AG04449 (cell line): ENCODE data around the gene NRL.

ENCODE experiments used
- CTCF ChIA-PET: fragments of 350-600 bp; formaldehyde crosslinking; extraction: SDS; loops from one replicate; lab custom pipeline; 2021; ENCODE audit warnings: antibody characterized with exemption; lab: Yijun Ruan, JAX
- POLR2A ChIA-PET: fragments of 400-600, 350-600 bp; formaldehyde crosslinking; extraction: SDS; loops from one replicate; lab custom pipeline; 2020; ENCODE audit warnings: antibody characterized with exemption, inconsistent platforms; lab: Yijun Ruan, JAX
- DNase-seq: peaks from one replicate; pipeline ENCODE4 v3.0.0-alpha.2; 2010; ENCODE audit warnings: low read depth, low spot score
- H3K4me3 ChIP-seq: 2 replicates; pipeline ENCODE4 v1.5.1; 2011; ENCODE audit warnings: low read depth, mild to moderate bottlenecking, control low read depth, low read length
- TF ChIP-seq, protein P1 (sequence below): IDR thresholded peaks from one replicate; pipeline ENCODE4 v1.5.1; 2011; ENCODE audit warnings: mild to moderate bottlenecking, moderate library complexity, low read length, control low read depth, inconsistent platforms; ENCODE audit not compliant: insufficient read depth; ENCODE audit errors: missing control alignments

NRL gene

DNA sequence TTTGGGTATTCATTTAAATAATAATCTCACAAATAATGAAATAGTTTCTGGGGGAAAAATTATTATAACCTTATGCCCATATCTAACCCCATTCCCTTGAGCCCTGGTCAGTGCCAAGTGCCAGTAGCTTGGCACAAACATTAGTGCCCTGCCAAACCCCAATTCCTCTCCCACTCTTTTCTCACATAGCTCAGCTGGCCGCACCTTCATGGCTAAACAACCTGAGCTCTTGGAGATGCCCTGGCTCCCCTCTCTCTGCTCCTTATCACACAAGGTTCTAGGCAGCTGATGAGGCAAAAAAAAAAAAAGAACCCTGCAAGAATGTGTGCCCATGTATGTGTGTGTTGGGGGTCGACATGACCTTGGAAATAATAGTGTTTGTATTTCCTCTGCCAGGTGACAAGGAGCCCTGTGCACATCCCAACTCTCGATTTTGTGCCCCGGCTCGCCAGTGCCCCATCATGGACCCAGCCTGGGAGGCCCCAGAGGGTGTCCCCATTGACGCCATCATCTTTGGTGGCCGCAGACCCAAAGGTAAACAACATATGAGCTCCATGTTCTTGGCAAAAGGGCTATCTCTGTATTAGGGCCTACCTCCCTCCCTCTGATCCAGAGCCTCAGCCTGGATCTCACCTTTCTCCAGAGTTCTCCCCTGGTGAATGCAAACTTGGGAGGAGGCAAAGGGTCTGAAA lies 12.2 kb downstream of the NRL start:
- ChIA-PET CTCF (interaction anchor here (0.9 to 1.5 kb wide), 6 partner anchors 8 to 195 kb away, joined by 3 to 10 read pairs (median 3); partner anchors contain the start of gene IRF9), POLR2A (interaction anchor here (0.7 to 3.0 kb wide), 4 partner anchors 8 to 33 kb away, joined by 3 to 15 read pairs (median 4); partner anchors contain the start of genes DCAF11, NRL and PCK2)
- TF ChIP-seq, protein P1, sequence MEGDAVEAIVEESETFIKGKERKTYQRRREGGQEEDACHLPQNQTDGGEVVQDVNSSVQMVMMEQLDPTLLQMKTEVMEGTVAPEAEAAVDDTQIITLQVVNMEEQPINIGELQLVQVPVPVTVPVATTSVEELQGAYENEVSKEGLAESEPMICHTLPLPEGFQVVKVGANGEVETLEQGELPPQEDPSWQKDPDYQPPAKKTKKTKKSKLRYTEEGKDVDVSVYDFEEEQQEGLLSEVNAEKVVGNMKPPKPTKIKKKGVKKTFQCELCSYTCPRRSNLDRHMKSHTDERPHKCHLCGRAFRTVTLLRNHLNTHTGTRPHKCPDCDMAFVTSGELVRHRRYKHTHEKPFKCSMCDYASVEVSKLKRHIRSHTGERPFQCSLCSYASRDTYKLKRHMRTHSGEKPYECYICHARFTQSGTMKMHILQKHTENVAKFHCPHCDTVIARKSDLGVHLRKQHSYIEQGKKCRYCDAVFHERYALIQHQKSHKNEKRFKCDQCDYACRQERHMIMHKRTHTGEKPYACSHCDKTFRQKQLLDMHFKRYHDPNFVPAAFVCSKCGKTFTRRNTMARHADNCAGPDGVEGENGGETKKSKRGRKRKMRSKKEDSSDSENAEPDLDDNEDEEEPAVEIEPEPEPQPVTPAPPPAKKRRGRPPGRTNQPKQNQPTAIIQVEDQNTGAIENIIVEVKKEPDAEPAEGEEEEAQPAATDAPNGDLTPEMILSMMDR, result no peak
- H3K4me3 ChIP-seq, result no peak overlapping the region
- DNase-seq, result no peak

DNA sequence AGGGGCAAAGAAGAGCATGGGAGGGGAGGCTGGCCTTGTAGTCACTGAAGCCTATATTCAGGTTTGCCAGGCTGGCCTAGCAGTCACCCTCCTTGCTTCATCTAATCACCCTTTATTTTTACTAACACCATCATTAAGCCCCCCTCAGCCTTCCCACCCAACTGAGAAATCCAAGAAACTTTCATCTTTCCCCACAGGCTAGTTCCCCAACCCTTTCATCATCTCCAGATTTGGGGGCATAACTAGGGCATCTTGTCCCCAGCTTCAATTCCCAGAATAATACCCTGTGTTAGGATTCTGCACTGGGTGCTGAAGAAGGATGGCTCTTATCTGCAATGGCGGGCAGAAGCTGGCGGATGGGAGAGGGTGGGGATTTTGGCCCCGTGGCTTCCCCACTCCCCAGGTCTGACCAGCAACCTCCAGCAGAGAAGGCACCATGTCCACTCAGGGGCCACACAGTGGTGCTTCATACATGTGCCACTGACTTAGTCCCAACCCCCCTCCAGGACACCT lies 13.7 kb downstream of the NRL start:
- ChIA-PET POLR2A (interaction anchor here (1.9 kb wide), 1 partner anchor 13 kb away, joined by 5 read pairs; the partner anchor contains the start of genes DCAF11 and NRL), CTCF (interaction anchor here (1.7 to 1.9 kb wide), 2 partner anchors 10 to 42 kb away, joined by 5 to 11 read pairs; no protein-coding TSS in a partner anchor)
- DNase-seq, result no peak
- H3K4me3 ChIP-seq, result no peak overlapping the region
- TF ChIP-seq, protein P1, result no peak

DNA sequence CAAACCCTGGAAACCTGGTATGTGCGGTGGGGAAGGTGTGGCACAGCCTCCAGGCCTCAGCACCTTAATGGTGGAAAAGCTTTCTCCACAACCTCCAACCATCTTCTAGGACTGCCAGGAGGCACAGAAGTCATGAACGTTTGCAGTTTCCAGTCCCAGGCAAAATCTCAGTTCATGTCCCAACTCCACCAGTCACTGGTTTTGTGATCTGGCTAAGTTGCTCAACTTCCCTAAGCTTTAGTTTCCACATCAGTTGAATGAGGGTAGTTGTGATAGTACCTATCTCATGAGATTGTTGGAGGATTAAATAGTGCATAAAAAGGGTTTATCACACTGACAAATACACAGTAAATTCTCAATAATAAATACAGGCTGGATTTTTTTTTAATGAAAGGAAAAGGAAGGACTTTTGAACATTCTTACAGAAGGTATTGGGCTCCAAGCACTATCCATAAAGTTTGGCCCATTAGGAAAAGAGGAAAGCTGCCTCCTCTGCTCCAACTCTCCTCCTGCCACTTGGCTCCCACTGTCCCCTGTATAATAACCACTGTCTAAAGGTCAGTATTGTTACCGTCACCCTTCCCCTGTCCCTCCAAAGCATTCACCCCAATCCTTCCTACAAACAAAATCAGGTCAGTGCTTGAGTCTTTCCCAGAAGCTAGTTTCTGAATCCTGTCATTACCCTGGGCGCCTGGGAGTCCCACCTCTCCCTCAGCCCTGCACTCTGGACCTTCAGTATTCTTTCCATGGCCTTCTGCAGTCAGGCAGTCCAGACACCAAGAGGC lies 14.4 kb downstream of the NRL start:
- H3K4me3 ChIP-seq, result no peak overlapping the region
- TF ChIP-seq, protein P1, result no peak
- CTCF ChIA-PET, result interaction anchor here (1.2 to 12.8 kb wide), 4 partner anchors 9 to 42 kb away, joined by 5 to 536 read pairs (median 12); no protein-coding TSS in a partner anchor
- POLR2A ChIA-PET, result interaction anchor here (1.9 kb wide), 1 partner anchor 14 kb away, joined by 5 read pairs; the partner anchor contains the start of genes DCAF11 and NRL
- no peak for DNase-seq

DNA sequence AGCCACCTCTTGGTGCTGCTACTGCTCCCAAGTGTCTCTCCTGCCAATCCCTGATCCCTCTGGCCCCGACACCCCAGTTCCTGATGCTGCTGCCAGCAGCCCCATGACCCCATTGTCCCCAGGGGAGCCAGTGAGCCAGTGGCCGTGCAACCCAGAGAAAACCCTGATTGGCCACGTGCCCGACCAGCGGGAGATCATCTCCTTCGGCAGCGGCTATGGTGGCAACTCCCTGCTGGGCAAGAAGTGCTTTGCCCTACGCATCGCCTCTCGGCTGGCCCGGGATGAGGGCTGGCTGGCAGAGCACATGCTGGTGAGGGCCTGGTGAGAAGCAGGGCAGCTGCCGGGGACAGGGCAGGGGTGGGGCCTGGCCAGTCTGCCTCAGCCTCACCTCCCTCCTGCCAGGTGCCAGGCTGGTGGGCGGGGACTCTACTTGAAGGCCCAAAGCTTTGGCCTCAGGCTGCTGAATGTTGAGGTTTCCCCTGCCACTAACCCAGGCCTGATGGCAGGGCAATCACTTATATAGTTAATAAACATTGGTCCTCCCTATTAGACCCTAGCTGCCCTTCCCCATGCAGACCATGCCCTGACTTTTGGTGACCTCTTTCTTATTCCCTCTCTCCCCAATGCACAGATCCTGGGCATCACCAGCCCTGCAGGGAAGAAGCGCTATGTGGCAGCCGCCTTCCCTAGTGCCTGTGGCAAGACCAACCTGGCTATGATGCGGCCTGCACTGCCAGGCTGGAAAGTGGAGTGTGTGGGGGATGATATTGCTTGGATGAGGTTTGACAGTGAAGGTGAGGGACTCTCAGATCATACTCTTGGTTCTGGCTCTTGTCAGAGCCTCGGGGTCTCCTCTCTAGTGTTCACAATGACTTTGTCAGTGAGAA lies 15.6 kb downstream of the NRL start:
- DNase-seq, result no peak
- no peak overlapping the region for H3K4me3 ChIP-seq
- TF ChIP-seq, protein P1, result no peak
- ChIA-PET POLR2A (no interaction called here), CTCF (interaction anchor here (1.2 to 12.8 kb wide), 3 partner anchors 8 to 39 kb away, joined by 14 to 536 read pairs (median 164); no protein-coding TSS in a partner anchor)

DNA sequence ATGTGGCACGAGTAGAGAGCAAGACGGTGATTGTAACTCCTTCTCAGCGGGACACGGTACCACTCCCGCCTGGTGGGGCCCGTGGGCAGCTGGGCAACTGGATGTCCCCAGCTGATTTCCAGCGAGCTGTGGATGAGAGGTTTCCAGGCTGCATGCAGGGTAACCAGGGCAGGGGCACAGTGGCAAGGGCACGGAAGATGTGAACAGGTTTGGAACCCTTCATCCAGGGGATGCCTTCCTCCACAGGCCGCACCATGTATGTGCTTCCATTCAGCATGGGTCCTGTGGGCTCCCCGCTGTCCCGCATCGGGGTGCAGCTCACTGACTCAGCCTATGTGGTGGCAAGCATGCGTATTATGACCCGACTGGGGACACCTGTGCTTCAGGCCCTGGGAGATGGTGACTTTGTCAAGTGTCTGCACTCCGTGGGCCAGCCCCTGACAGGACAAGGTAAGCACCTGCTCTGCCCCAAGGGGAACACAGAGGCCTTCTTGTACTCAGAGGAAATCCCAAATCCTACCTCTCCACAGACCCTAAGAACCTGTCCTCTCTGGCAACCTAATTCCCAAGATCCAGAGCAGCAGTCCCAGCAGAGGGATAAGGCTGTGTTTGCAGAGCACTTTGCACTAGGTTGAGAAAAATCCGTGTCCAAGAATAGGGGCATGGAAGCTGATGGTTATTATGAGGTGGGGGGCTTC lies 16.4 kb downstream of the NRL start:
- ChIA-PET POLR2A (no interaction called here), CTCF (interaction anchor here (0.6 to 12.8 kb wide), 5 partner anchors 9 to 210 kb away, joined by 3 to 536 read pairs (median 3); partner anchors contain the start of genes CHMP4A and CIDEB)
- TF ChIP-seq, protein P1, result no peak
- no peak overlapping the region for H3K4me3 ChIP-seq
- DNase-seq, result no peak
